Measurements from ENCODE around the gene SECTM1. TPM values are rescaled to one million over a fixed set of nuclear protein-coding genes. Genes with fewer than 3 reads are reported as not detected.

SECTM1 gene
- total and polyA plus RNA-seq, 2 experiments from 2014 or later, result 9.7 to 15.0 TPM

DNA sequence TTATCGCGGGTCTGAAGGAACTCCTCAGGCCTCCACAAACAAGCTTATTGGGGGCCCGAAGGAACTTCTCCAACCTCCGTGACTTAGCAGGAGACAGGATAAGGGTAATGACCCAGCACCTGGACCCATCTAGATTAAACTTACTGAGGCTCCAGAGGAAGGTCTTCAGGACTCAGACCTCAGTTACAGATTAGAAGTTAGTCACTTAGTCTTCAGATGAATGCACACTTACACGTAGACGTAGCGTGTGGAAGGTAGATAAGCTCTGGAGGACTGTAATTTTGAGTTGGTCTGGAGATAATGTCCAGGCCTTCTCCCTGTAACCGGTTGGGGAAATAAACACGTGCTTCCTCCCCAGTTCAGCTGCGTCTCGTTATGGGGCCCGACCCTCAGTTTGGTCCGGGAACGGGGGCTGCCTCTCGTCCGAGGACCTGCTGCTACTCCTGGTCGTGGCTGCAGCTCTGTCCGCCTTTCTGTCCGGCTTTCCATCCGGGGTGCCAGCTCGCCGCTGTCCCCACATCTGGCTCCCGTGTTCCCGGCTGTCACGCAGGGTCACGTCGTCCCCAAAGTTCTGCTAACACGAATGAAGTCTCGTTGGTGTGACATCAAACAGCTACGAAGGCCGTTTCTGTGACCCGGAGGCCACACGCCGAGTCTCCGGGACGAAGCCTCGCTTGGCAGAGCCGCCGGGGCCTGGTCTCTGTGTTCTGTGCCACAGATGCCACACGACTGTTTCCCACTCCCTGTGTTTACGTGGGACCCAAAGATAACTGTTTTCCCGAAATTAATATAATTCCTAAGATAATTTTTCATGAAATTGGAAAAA lies 11.8 kb upstream of the SECTM1 start:
- Histone ChIP-seq H4K20me1 (ENCODE audit: insufficient read depth, poor library complexity, severe bottlenecking) (no peaks in the 10 kb centered on the region), H3K27me3 (no peaks in the 10 kb centered on the region), H2AFZ (no peak overlapping the region), H3K36me3 (replicated peaks; ENCODE audit: insufficient read depth, low read depth) (no peaks in the 10 kb centered on the region), H3K9me3 (ENCODE audit: low read depth) (no peaks in the 10 kb centered on the region), H3K4me3 (no peak overlapping the region), H3K4me1 (ENCODE audit: insufficient read depth) (peaks cover 34% of the 10 kb centered on the region), H3K9me2 (replicated peaks; ENCODE audit: insufficient read depth) (no peaks in the 10 kb centered on the region), H3K79me2 (no peaks in the 10 kb centered on the region), H3K27ac (peak overlapping the region; percentile 58), H3K4me2 (no peak overlapping the region)
- WGBS (ENCODE audit: low lambda C conversion rate, missing lambda C conversion rate), result 83% methylated on average over 42 of the region's 42 CpGs
- TF ChIP-seq CTCF (IDR thresholded peaks at IDR 0.05; ENCODE audit: poor library complexity) (no peak), EZH2 (IDR thresholded peaks at IDR 0.05; ENCODE audit: borderline replicate concordance) (no peak), EZH2phosphoT487 (IDR thresholded peaks at IDR 0.05; ENCODE audit: low read depth, severe bottlenecking, unreplicated experiment) (no peak)
- no peak for DNase-seq (ENCODE audit: low spot score)

GRCh38 chr17:82344175-82344907 lies 10.8 kb upstream of the SECTM1 start:
- Histone ChIP-seq H2AFZ (no peak overlapping the region), H3K4me1 (ENCODE audit: insufficient read depth) (peaks cover 31% of the 10 kb centered on the region), H3K27ac (peak overlapping the region; percentile 58), H3K9me3 (ENCODE audit: low read depth) (no peaks in the 10 kb centered on the region), H3K4me2 (no peak overlapping the region), H3K79me2 (no peaks in the 10 kb centered on the region), H4K20me1 (ENCODE audit: insufficient read depth, poor library complexity, severe bottlenecking) (no peaks in the 10 kb centered on the region), H3K4me3 (no peak overlapping the region), H3K27me3 (no peaks in the 10 kb centered on the region), H3K36me3 (replicated peaks; ENCODE audit: insufficient read depth, low read depth) (no peaks in the 10 kb centered on the region), H3K9me2 (replicated peaks; ENCODE audit: insufficient read depth) (no peaks in the 10 kb centered on the region)
- DNase-seq (ENCODE audit: low spot score), result no peak
- no peak for TF ChIP-seq CTCF (IDR thresholded peaks at IDR 0.05; ENCODE audit: poor library complexity)
- TF ChIP-seq EZH2 (IDR thresholded peaks at IDR 0.05; ENCODE audit: borderline replicate concordance), result no peak
- no peak for TF ChIP-seq EZH2phosphoT487 (IDR thresholded peaks at IDR 0.05; ENCODE audit: low read depth, severe bottlenecking, unreplicated experiment)
- 69% methylated on average over 24 of the region's 24 CpGs for WGBS (ENCODE audit: low lambda C conversion rate, missing lambda C conversion rate)

DNA sequence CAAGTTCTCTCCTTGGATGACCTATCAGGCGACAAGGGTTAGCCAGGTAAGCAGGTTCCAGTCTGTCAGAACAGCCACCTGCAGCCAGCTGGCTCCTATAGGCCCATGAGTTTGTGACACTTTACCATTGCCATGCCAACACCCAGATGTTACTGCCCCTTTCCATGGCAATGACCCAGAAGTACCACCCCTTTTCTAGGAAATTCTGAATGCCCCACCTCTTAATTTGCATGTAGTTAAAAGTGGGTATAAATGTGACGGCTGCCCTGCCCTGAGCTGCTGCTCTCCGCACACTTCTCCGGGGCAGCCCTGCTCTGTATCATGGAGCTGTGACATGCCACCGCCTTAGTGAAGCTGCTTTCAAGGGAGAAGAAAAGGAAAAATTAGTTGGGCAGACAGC lies 10.0 kb upstream of the SECTM1 start:
- no peaks in the 10 kb centered on the region for H3K36me3 ChIP-seq (replicated peaks; ENCODE audit: insufficient read depth, low read depth)

More for the DNA sequence above, 10.0 kb upstream of the SECTM1 start:
- Histone ChIP-seq H3K79me2 (no peaks in the 10 kb centered on the region), H3K9me2 (replicated peaks; ENCODE audit: insufficient read depth) (no peaks in the 10 kb centered on the region), H3K27ac (no peak overlapping the region), H3K4me2 (no peak overlapping the region), H3K9me3 (ENCODE audit: low read depth) (no peaks in the 10 kb centered on the region), H3K27me3 (no peaks in the 10 kb centered on the region), H4K20me1 (ENCODE audit: insufficient read depth, poor library complexity, severe bottlenecking) (no peaks in the 10 kb centered on the region), H2AFZ (no peak overlapping the region), H3K4me3 (no peak overlapping the region), H3K4me1 (ENCODE audit: insufficient read depth) (peaks cover 33% of the 10 kb centered on the region)
- WGBS (ENCODE audit: low lambda C conversion rate, missing lambda C conversion rate), result 94% methylated on average over 5 of the region's 5 CpGs
- no peak for DNase-seq (ENCODE audit: low spot score)
- TF ChIP-seq EZH2phosphoT487 (IDR thresholded peaks at IDR 0.05; ENCODE audit: low read depth, severe bottlenecking, unreplicated experiment) (no peak), CTCF (IDR thresholded peaks at IDR 0.05; ENCODE audit: poor library complexity) (no peak), EZH2 (IDR thresholded peaks at IDR 0.05; ENCODE audit: borderline replicate concordance) (no peak)

Data from hepatocyte (in vitro differentiated cells).